CD4-positive, alpha-beta T cell treated with Interleukin-15 for 1 hour (primary cell): ENCODE results near the gene AEBP1.

Experiments used
- DNase-seq: peaks from one replicate; pipeline ENCODE4 v3.0.0-alpha.2; 2020

AEBP1 gene

GRCh38 chr7:44106311-44107065 is 2.3 kb downstream of the AEBP1 start:
- no peak for DNase-seq

GRCh38 chr7:44107116-44107960 is 3.2 kb downstream of the AEBP1 start:
- DNase-seq = no peak

GRCh38 chr7:44107961-44108767 is 4.0 kb downstream of the AEBP1 start:
- DNase-seq = no peak

- no peak for DNase-seq
Observed at GRCh38 chr7:44108768-44109750, 4.9 kb downstream of the AEBP1 start.

GRCh38 chr7:44109991-44110390 is 5.8 kb downstream of the AEBP1 start:
- DNase-seq = no peak

GRCh38 chr7:44110719-44111635 is 6.8 kb downstream of the AEBP1 start:
- no peak for DNase-seq

- no peak for DNase-seq
Observed at GRCh38 chr7:44111761-44112160, 7.6 kb downstream of the AEBP1 start.

GRCh38 chr7:44112231-44112996 is 8.3 kb downstream of the AEBP1 start:
- DNase-seq = no peak

- no peak for DNase-seq
Observed at GRCh38 chr7:44112997-44113763, 9.0 kb downstream of the AEBP1 start.

- no peak for DNase-seq
Observed at GRCh38 chr7:44113764-44114354, 9.7 kb downstream of the AEBP1 start.

- no peak for DNase-seq
Observed at GRCh38 chr7:44114586-44115310, 10.6 kb downstream of the AEBP1 start.

- DNase-seq = no peak
Observed at GRCh38 chr7:44116087-44116788, 12.1 kb downstream of the AEBP1 start.

GRCh38 chr7:44116789-44117666 is 12.9 kb downstream of the AEBP1 start:
- no peak for DNase-seq

GRCh38 chr7:44117801-44118429 is 13.8 kb downstream of the AEBP1 start:
- DNase-seq = no peak

GRCh38 chr7:44119829-44120380 is 15.8 kb downstream of the AEBP1 start:
- no peak for DNase-seq

- DNase-seq = no peak
Observed at GRCh38 chr7:44120395-44120794, 16.2 kb downstream of the AEBP1 start.
